ENCODE data around the gene CLSTN2.

CLSTN2 gene

GRCh38 chr3:140277886-140278285 lies 342.9 kb downstream of the CLSTN2 start:
- H3K9me3 ChIP-seq (ENCODE audit: control insufficient read depth, insufficient read depth, low read depth, low read length) = no peaks in the 10 kb centered on the region
- no peak overlapping the region for H3K4me3 ChIP-seq (ENCODE audit: low read depth, low read length)
- POLR2A ChIA-PET = no interaction called here
- H3K36me3 ChIP-seq (ENCODE audit: control insufficient read depth in 2 of 2, insufficient read depth in 1 of 2, low read length in 2 of 2) = no peaks in the 10 kb centered on the region
- CTCF ChIA-PET = interaction anchor here (0.6 to 1.6 kb wide), 2 partner anchors 459 to 1687 kb away, joined by 3 to 4 read pairs; no protein-coding TSS in a partner anchor
- TF ChIP-seq ZNF350 (tag by site-specific recombination; IDR thresholded peaks at IDR 0.05) (no peak), ZNF501 (tag by site-specific recombination; IDR thresholded peaks at IDR 0.05) (no peak), ZBTB20 (tag by site-specific recombination; IDR thresholded peaks at IDR 0.05) (no peak), GFI1B (tag by site-specific recombination; IDR thresholded peaks at IDR 0.05) (no peak), ZNF660 (tag by site-specific recombination; IDR thresholded peaks at IDR 0.05) (no peak), ZFP69B (tag by site-specific recombination; IDR thresholded peaks at IDR 0.05) (no peak), KLF7 (tag by site-specific recombination; IDR thresholded peaks at IDR 0.05; ENCODE audit: borderline replicate concordance) (no peak)
- H3K4me1 ChIP-seq (ENCODE audit: control insufficient read depth, insufficient read depth, low read length) = no peaks in the 10 kb centered on the region
- no peak overlapping the region for H3K27ac ChIP-seq (ENCODE audit: extremely low read depth, low read depth, low read length)

DNA sequence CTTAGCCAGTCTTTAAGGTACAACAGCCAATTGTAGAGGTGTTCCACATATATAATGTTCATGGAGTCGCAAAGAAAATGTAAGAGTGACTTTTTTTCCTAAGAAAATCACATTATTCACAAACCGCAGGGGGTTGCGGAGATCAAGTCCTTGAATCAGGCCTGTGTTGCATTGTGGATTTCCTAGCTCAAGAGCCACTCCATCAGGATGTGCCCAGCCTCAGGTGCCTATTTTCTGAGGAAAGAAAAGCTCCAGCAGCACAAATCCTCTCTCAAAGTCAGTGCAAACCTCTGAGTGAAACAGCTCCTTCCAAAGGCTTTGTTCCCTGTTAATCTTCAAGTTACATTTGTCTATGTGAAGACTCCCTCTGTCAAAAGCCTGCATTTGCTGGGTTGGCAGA lies 349.4 kb downstream of the CLSTN2 start:
- ChIA-PET POLR2A (no interaction called here), CTCF (no interaction called here)
- Histone ChIP-seq H3K36me3 (ENCODE audit: control insufficient read depth in 2 of 2, insufficient read depth in 1 of 2, low read length in 2 of 2) (no peaks in the 10 kb centered on the region), H3K4me3 (ENCODE audit: low read depth, low read length) (no peak overlapping the region), H3K4me1 (ENCODE audit: control insufficient read depth, insufficient read depth, low read length) (peaks cover 4% of the 10 kb centered on the region), H3K27ac (ENCODE audit: extremely low read depth, low read depth, low read length) (no peak overlapping the region), H3K9me3 (ENCODE audit: control insufficient read depth, insufficient read depth, low read depth, low read length) (no peaks in the 10 kb centered on the region)
- TF ChIP-seq, protein P1, sequence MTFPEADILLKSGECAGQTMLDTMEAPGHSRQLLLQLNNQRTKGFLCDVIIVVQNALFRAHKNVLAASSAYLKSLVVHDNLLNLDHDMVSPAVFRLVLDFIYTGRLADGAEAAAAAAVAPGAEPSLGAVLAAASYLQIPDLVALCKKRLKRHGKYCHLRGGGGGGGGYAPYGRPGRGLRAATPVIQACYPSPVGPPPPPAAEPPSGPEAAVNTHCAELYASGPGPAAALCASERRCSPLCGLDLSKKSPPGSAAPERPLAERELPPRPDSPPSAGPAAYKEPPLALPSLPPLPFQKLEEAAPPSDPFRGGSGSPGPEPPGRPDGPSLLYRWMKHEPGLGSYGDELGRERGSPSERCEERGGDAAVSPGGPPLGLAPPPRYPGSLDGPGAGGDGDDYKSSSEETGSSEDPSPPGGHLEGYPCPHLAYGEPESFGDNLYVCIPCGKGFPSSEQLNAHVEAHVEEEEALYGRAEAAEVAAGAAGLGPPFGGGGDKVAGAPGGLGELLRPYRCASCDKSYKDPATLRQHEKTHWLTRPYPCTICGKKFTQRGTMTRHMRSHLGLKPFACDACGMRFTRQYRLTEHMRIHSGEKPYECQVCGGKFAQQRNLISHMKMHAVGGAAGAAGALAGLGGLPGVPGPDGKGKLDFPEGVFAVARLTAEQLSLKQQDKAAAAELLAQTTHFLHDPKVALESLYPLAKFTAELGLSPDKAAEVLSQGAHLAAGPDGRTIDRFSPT (tag by site-specific recombination; IDR thresholded peaks at IDR 0.05) = no peak
- TF ChIP-seq ZBTB44 (tag by site-specific recombination; IDR thresholded peaks at IDR 0.05) = no peak
- TF ChIP-seq SP3 (tag by site-specific recombination; IDR thresholded peaks at IDR 0.05) = no peak
- TF ChIP-seq ZNF140 (tag by site-specific recombination; IDR thresholded peaks at IDR 0.05) = no peak
- TF ChIP-seq ZNF280D (tag by site-specific recombination; IDR thresholded peaks at IDR 0.05) = no peak
- no peak for TF ChIP-seq SP2 (tag by site-specific recombination; IDR thresholded peaks at IDR 0.05)
- TF ChIP-seq ZNF843 (tag by site-specific recombination; IDR thresholded peaks at IDR 0.05) = no peak
- no peak for TF ChIP-seq ZNF214 (tag by site-specific recombination; IDR thresholded peaks at IDR 0.05; ENCODE audit: borderline replicate concordance)
- no peak for TF ChIP-seq GLI2 (tag by site-specific recombination; IDR thresholded peaks at IDR 0.05; ENCODE audit: borderline replicate concordance, low read depth)
- no peak for TF ChIP-seq ZNF549 (tag by site-specific recombination; IDR thresholded peaks at IDR 0.05)
- no peak for TF ChIP-seq ZNF544 (tag by site-specific recombination; IDR thresholded peaks at IDR 0.05)
- no peak for TF ChIP-seq BCL11B (tag by site-specific recombination; IDR thresholded peaks at IDR 0.05; ENCODE audit: low read depth)
- TF ChIP-seq ZNF248 (tag by site-specific recombination; IDR thresholded peaks at IDR 0.05) = no peak
- no peak for TF ChIP-seq OVOL3 (tag by site-specific recombination; IDR thresholded peaks at IDR 0.05)
- TF ChIP-seq ZNF521 (tag by site-specific recombination; IDR thresholded peaks at IDR 0.05) = no peak
- no peak for TF ChIP-seq ZNF623 (tag by site-specific recombination; IDR thresholded peaks at IDR 0.05)
- no peak for TF ChIP-seq ZBTB7A (tag by site-specific recombination; IDR thresholded peaks at IDR 0.05; ENCODE audit: low read depth)
- TF ChIP-seq ZNF558 (tag by site-specific recombination; IDR thresholded peaks at IDR 0.05) = no peak

All from HEK293 (cell line).